Peyer's patch (tissue), 4 donors: ENCODE data around the gene ZNF8. TPM values are rescaled to one million over a fixed set of nuclear protein-coding genes. Genes with fewer than 3 reads are reported as not detected.

Experiments used
- DNase-seq, 3 donors: peaks; one replicate each; pipeline ENCODE4 v3.0.0-alpha.2; 2017 to 2019
- H3K27ac ChIP-seq, 4 donors: fragments of 200-600 bp; sonication (generic); one replicate each; pipeline ENCODE4 v1.5.1; 2016 to 2019
- H3K27me3 ChIP-seq, 2 donors: fragments of 200-600 bp; sonication (generic); one replicate each; pipeline ENCODE4 v1.5.1; 2019
- H3K36me3 ChIP-seq, 3 donors: fragments of 200-600 bp; sonication (generic); one replicate each; pipeline ENCODE4 v1.5.1; 2016 to 2019
- H3K4me1 ChIP-seq, 4 donors: fragments of 200-600 bp; sonication (generic); one replicate each; pipeline ENCODE4 v1.5.1; 2016 to 2019
- H3K4me3 ChIP-seq, 4 donors: fragments of 200-600 bp; sonication (generic); 1 replicate in 3 of 4; 2 replicates in 1 of 4; pipeline ENCODE4 v1.5.1; 2016 to 2019; ENCODE audit warnings: mild to moderate bottlenecking in 1 of 4
- H3K9me3 ChIP-seq, 4 donors: fragments of 200-600 bp; sonication (generic); one replicate each; pipeline ENCODE4 v1.5.1; 2016 to 2019; ENCODE audit warnings: mild to moderate bottlenecking in 1 of 4
- CTCF ChIP-seq, 6 experiments: fragments of 450-650 bp in 4 of 6; fragments of 200-600 bp in 2 of 6; sonication (generic) in 1 of 6; IDR thresholded peaks; one replicate each; pipeline ENCODE4 v1.5.1; 2017 to 2019; ENCODE audit warnings: antibody characterized with exemption in 6 of 6, mild to moderate bottlenecking in 3 of 6, moderate library complexity in 1 of 6
- POLR2A ChIP-seq, 2 donors: fragments of 450-650 bp; IDR thresholded peaks; one replicate each; pipeline ENCODE4 v1.5.1; 2017; ENCODE audit warnings: antibody characterized with exemption in 2 of 2, mild to moderate bottlenecking in 2 of 2, moderate library complexity in 2 of 2
- total RNA-seq, 4 donors: library from RNA; depleted of rRNA; stranded (reverse); fragments of >200 nt; gene quantifications; one replicate each; pipeline ENCODE4 v1.1.0, GENCODE V29; 2016

ZNF8 gene
- total RNA-seq, 4 donors from 2014 or later: 7.0 to 8.9 (median 7.9) TPM

GRCh38 chr19:58294743-58295374 lies 16.1 kb downstream of the ZNF8 start:
- no peaks in the 10 kb centered on the region for H3K4me1 ChIP-seq
- H3K27ac ChIP-seq: no peak overlapping the region
- H3K36me3 ChIP-seq: peaks cover 0 to 66% (median 0%) of the 10 kb centered on the region in 3 donors
- H3K4me3 ChIP-seq: no peak overlapping the region
- TF ChIP-seq POLR2A (IDR thresholded peaks at IDR 0.05) (no peak), CTCF (IDR thresholded peaks at IDR 0.05) (no peak)
- no peaks in the 10 kb centered on the region for H3K27me3 ChIP-seq
- peaks cover 0 to 43% (median 9%) of the 10 kb centered on the region in 4 donors for H3K9me3 ChIP-seq
- peak in 1 of 3 donors; percentile 24 for DNase-seq

- H3K36me3 ChIP-seq: peaks cover 0 to 66% (median 0%) of the 10 kb centered on the region in 3 donors
- no peak for TF ChIP-seq CTCF (IDR thresholded peaks at IDR 0.05)
- TF ChIP-seq POLR2A (IDR thresholded peaks at IDR 0.05): no peak
- DNase-seq: peak in 1 of 3 donors; percentile 4
- no peak overlapping the region for H3K4me3 ChIP-seq
- H3K27ac ChIP-seq: no peak overlapping the region
- no peaks in the 10 kb centered on the region for H3K27me3 ChIP-seq
- peaks cover 0 to 38% (median 9%) of the 10 kb centered on the region in 4 donors for H3K9me3 ChIP-seq
- no peaks in the 10 kb centered on the region for H3K4me1 ChIP-seq
Observed at GRCh38 chr19:58296104-58296503, 17.3 kb downstream of the ZNF8 start.

- Histone ChIP-seq H3K4me3 (no peak overlapping the region), H3K36me3 (peaks cover 0 to 23% (median 0%) of the 10 kb centered on the region in 3 donors), H3K4me1 (no peaks in the 10 kb centered on the region), H3K9me3 (peaks cover 0 to 3% (median 0%) of the 10 kb centered on the region in 4 donors), H3K27me3 (no peaks in the 10 kb centered on the region), H3K27ac (no peak overlapping the region)
- peak in 1 of 3 donors; percentile 24 for DNase-seq
- TF ChIP-seq CTCF (IDR thresholded peaks at IDR 0.05): no peak
- TF ChIP-seq POLR2A (IDR thresholded peaks at IDR 0.05): no peak
Observed at GRCh38 chr19:58300620-58301019, 21.9 kb downstream of the ZNF8 start.

GRCh38 chr19:58304255-58304654 lies 25.5 kb downstream of the ZNF8 start:
- TF ChIP-seq CTCF (IDR thresholded peaks at IDR 0.05) (no peak), POLR2A (IDR thresholded peaks at IDR 0.05) (no peak)
- H3K36me3 ChIP-seq: peaks cover 0 to 35% (median 0%) of the 10 kb centered on the region in 3 donors
- peaks cover 0 to 12% (median 2%) of the 10 kb centered on the region in 4 donors for H3K4me1 ChIP-seq
- no peaks in the 10 kb centered on the region for H3K27me3 ChIP-seq
- H3K27ac ChIP-seq: peak overlapping the region in 2 of 4 donors; percentile 87 to 96
- H3K9me3 ChIP-seq: no peaks in the 10 kb centered on the region
- peak overlapping the region in 1 of 4 donors; percentile 90 for H3K4me3 ChIP-seq
- no peak for DNase-seq

GRCh38 chr19:58304748-58305064 lies 26.0 kb downstream of the ZNF8 start:
- H3K4me1 ChIP-seq: peaks cover 0 to 12% (median 2%) of the 10 kb centered on the region in 4 donors
- no peaks in the 10 kb centered on the region for H3K9me3 ChIP-seq
- TF ChIP-seq CTCF (IDR thresholded peaks at IDR 0.05): no peak
- no peak for TF ChIP-seq POLR2A (IDR thresholded peaks at IDR 0.05)
- H3K27me3 ChIP-seq: no peaks in the 10 kb centered on the region
- DNase-seq: no peak
- H3K36me3 ChIP-seq: peaks cover 0 to 40% (median 0%) of the 10 kb centered on the region in 3 donors
- H3K4me3 ChIP-seq: peak overlapping the region; percentile 69 to 90 (median 78)
- H3K27ac ChIP-seq: peak overlapping the region; percentile 87 to 96 (median 88)
